HCT116 (cell line): ENCODE measurements around the gene SPG7.

Experiments used
- CEBPB ChIP-seq: IDR thresholded peaks from 2 replicates; pipeline ENCODE4 v1.6.1; 2012; ENCODE audit warnings: low read depth
- CTCF ChIP-seq, 3 experiments: fragments of 200-600 bp in 1 of 3; sonication (generic) in 1 of 3; IDR thresholded peaks in 2 of 3; conservative IDR thresholded peaks in 1 of 3; 2 replicates each; pipeline ENCODE4 v1.5.1; 2012 to 2017; ENCODE audit warnings: low read depth in 2 of 3, low read length in 2 of 3, antibody characterized with exemption in 1 of 3, borderline replicate concordance in 1 of 3, control low read depth in 1 of 3, mild to moderate bottlenecking in 1 of 3, mixed read lengths in 1 of 3, mixed run types in 1 of 3, moderate library complexity in 1 of 3; ENCODE audit not compliant: insufficient read depth in 1 of 3
- EZH2 ChIP-seq: fragments of 200-600 bp; sonication (generic); IDR thresholded peaks from 2 replicates; pipeline ENCODE4 v1.6.1; 2017; ENCODE audit warnings: antibody characterized with exemption, mixed run types
- EZH2phosphoT487 ChIP-seq: fragments of 200-600 bp; IDR thresholded peaks from 2 replicates; pipeline ENCODE4 v1.6.1; 2018; ENCODE audit warnings: antibody characterized with exemption, borderline replicate concordance
- MAX ChIP-seq: IDR thresholded peaks from 2 replicates; pipeline ENCODE4 v1.6.1; 2012
- POLR2A ChIP-seq: IDR thresholded peaks from 2 replicates; pipeline ENCODE4 v1.7.0; 2011; ENCODE audit warnings: borderline replicate concordance; ENCODE audit not compliant: insufficient read depth, insufficient read length; ENCODE audit errors: extremely low read depth
- POLR2AphosphoS5 ChIP-seq: IDR thresholded peaks from 2 replicates; pipeline ENCODE4 v1.6.1; 2011; ENCODE audit warnings: mild to moderate bottlenecking, low read depth, low read length, moderate library complexity
- RAD21 ChIP-seq: IDR thresholded peaks from 2 replicates; pipeline ENCODE4 v1.6.1; 2012; ENCODE audit warnings: low read depth, mild to moderate bottlenecking
- REST ChIP-seq: IDR thresholded peaks from 2 replicates; pipeline ENCODE4 v1.6.1; 2012; ENCODE audit warnings: low read depth
- SIN3A ChIP-seq: IDR thresholded peaks from 2 replicates; pipeline ENCODE4 v1.6.1; 2012; ENCODE audit warnings: low read depth
- SP1 ChIP-seq: IDR thresholded peaks from 2 replicates; pipeline ENCODE4 v1.6.1; 2012; ENCODE audit warnings: low read depth
- YY1 ChIP-seq: IDR thresholded peaks from 2 replicates; pipeline ENCODE4 v1.6.1; 2011; ENCODE audit warnings: low read length, low read depth, moderate library complexity, mild to moderate bottlenecking; ENCODE audit not compliant: insufficient replicate concordance; ENCODE audit errors: extremely low read depth
- ZBTB33 ChIP-seq: IDR thresholded peaks from 2 replicates; pipeline ENCODE4 v1.6.1; 2011; ENCODE audit warnings: mild to moderate bottlenecking, low read length, moderate library complexity; ENCODE audit not compliant: insufficient replicate concordance; ENCODE audit errors: extremely low read depth
- ZNF274 ChIP-seq: fragments of 200-500 bp; sonication (Bioruptor generic); IDR thresholded peaks from 2 replicates; pipeline ENCODE4 v1.6.1; 2014; ENCODE audit warnings: mild to moderate bottlenecking, low read depth, low read length, inconsistent platforms

- TF ChIP-seq SP1 (no peak), RAD21 (no peak), CTCF (IDR thresholded peaks at IDR 0.05 in 2 of 3, conservative IDR thresholded peaks at IDR 0.05 in 1 of 3; ENCODE audit: borderline replicate concordance in 1 of 3, insufficient read depth in 1 of 3, low read depth in 2 of 3, low read length in 2 of 3) (no peak), EZH2phosphoT487 (no peak), CEBPB (no peak), POLR2A (no peak), YY1 (no peak), MAX (no peak), ZNF274 (no peak), POLR2AphosphoS5 (no peak), EZH2 (no peak), REST (no peak), ZBTB33 (no peak), SIN3A (no peak)
These were observed 61.5 kb downstream of the SPG7 start for GRCh38 chr16:89569506-89570341.
